SU-DHL-6 (cell line): Measurements from ENCODE around the gene DUS1L.

Experiments used
- EZH2phosphoT487 ChIP-seq: fragments of 200-600 bp; sonication (generic), shearing (Covaris generic); conservative IDR thresholded peaks from 2 replicates; pipeline ENCODE4 v1.6.1; 2018; ENCODE audit warnings: mild to moderate bottlenecking, antibody characterized with exemption, low read length, moderate library complexity, mixed read lengths
- TF ChIP-seq, protein P1 (sequence below): fragments of 200-600 bp; sonication (generic); IDR thresholded peaks from one replicate; pipeline ENCODE4 v1.5.1; 2017; ENCODE audit warnings: antibody characterized with exemption, mild to moderate bottlenecking, low read length, moderate library complexity; ENCODE audit not compliant: insufficient read depth, poor library complexity, severe bottlenecking

DNA sequence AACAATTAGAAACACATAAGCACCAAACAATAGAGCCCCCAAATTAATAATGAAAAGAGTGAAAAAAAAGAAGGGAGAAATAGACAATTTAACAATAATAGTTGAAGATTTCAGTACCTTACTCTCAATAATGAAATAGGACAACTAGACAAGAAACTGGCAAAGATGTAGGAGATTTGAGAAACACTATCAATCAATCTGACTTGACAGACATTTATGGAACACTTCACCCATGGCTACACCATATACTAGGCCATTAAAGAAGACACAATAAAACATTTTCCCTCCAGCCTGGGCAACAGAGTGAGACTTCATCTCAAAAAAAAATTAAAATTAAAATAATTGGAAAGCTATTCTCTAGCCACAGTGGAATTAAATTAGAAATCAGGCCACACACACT lies 5.0 kb upstream of the DUS1L start:
- TF ChIP-seq, protein P1, sequence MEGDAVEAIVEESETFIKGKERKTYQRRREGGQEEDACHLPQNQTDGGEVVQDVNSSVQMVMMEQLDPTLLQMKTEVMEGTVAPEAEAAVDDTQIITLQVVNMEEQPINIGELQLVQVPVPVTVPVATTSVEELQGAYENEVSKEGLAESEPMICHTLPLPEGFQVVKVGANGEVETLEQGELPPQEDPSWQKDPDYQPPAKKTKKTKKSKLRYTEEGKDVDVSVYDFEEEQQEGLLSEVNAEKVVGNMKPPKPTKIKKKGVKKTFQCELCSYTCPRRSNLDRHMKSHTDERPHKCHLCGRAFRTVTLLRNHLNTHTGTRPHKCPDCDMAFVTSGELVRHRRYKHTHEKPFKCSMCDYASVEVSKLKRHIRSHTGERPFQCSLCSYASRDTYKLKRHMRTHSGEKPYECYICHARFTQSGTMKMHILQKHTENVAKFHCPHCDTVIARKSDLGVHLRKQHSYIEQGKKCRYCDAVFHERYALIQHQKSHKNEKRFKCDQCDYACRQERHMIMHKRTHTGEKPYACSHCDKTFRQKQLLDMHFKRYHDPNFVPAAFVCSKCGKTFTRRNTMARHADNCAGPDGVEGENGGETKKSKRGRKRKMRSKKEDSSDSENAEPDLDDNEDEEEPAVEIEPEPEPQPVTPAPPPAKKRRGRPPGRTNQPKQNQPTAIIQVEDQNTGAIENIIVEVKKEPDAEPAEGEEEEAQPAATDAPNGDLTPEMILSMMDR = no peak
- no peak for TF ChIP-seq EZH2phosphoT487
